ENCODE results near the gene ZC3H12A. TPM values are rescaled to one million over a fixed set of nuclear protein-coding genes. Genes with fewer than 3 reads are reported as not detected.

The ZC3H12A gene
- total RNA-seq, 3 donors from 2014 or later (not counting 1 experiment from before 2014, with no cell fraction given), result 219 to 366 (median 289) TPM

GRCh38 chr1:37495875-37496274, 21.5 kb downstream of the ZC3H12A start:
- H3K27me3 Mint-ChIP-seq (ENCODE audit: low read depth in 2 of 2), result no peaks in the 10 kb centered on the region
- ATAC-seq (no peak), DNase-seq (no peak)
- Histone ChIP-seq H3K27me3 (ENCODE audit: control insufficient read depth, insufficient read depth, low read length) (no peaks in the 10 kb centered on the region), H3K4me1 (ENCODE audit: control insufficient read depth, insufficient read depth, low read length) (no peaks in the 10 kb centered on the region), H3K9me3 (ENCODE audit: control insufficient read depth, insufficient read depth, low read length) (no peaks in the 10 kb centered on the region), H3K27ac (ENCODE audit: low read length) (no peak overlapping the region), H3K36me3 (ENCODE audit: control insufficient read depth, insufficient read depth, low read length) (peaks cover 50% of the 10 kb centered on the region), H3K4me3 (ENCODE audit: low read length) (no peak overlapping the region)
- H3K4me1 Mint-ChIP-seq, result peaks cover 0 to 3% of the 10 kb centered on the region in 2 donors
- TF ChIP-seq CTCF (IDR thresholded peaks at IDR 0.05), result no peak
- no peak overlapping the region for H3K4me3 Mint-ChIP-seq
- no peak overlapping the region for H3K27ac Mint-ChIP-seq
- 100% methylated on average over 1 of the region's 1 CpG for WGBS (ENCODE audit: insufficient coverage)
- H3K36me3 Mint-ChIP-seq, result peaks cover 21% of the 10 kb centered on the region
- H3K9me3 Mint-ChIP-seq, result no peaks in the 10 kb centered on the region
- intact Hi-C loops (cut with micrococcal nuclease), result no loop called here

GRCh38 chr1:37497832-37498231, 23.5 kb downstream of the ZC3H12A start:
- Histone ChIP-seq H3K4me3 (ENCODE audit: low read length) (no peak overlapping the region), H3K27me3 (ENCODE audit: control insufficient read depth, insufficient read depth, low read length) (no peaks in the 10 kb centered on the region), H3K4me1 (ENCODE audit: control insufficient read depth, insufficient read depth, low read length) (no peaks in the 10 kb centered on the region), H3K36me3 (ENCODE audit: control insufficient read depth, insufficient read depth, low read length) (peaks cover 54% of the 10 kb centered on the region), H3K27ac (ENCODE audit: low read length) (no peak overlapping the region), H3K9me3 (ENCODE audit: control insufficient read depth, insufficient read depth, low read length) (no peaks in the 10 kb centered on the region)
- WGBS (ENCODE audit: insufficient coverage), result 95% methylated on average over 2 of the region's 2 CpGs
- Mint-ChIP-seq H3K9me3 (no peaks in the 10 kb centered on the region), H3K4me3 (no peak overlapping the region), H3K4me1 (peaks cover 0 to 8% of the 10 kb centered on the region in 2 donors), H3K36me3 (peaks cover 31% of the 10 kb centered on the region), H3K27me3 (ENCODE audit: low read depth in 2 of 2) (no peaks in the 10 kb centered on the region), H3K27ac (no peak overlapping the region)
- no peak for TF ChIP-seq CTCF (IDR thresholded peaks at IDR 0.05)
- no peak for ATAC-seq
- intact Hi-C loops (cut with micrococcal nuclease), result no loop called here
- DNase-seq, result no peak

- intact Hi-C loops (cut with micrococcal nuclease), result no loop called here
- Histone ChIP-seq H3K36me3 (ENCODE audit: control insufficient read depth, insufficient read depth, low read length) (peaks cover 54% of the 10 kb centered on the region), H3K27ac (ENCODE audit: low read length) (no peak overlapping the region), H3K27me3 (ENCODE audit: control insufficient read depth, insufficient read depth, low read length) (no peaks in the 10 kb centered on the region), H3K4me3 (ENCODE audit: low read length) (no peak overlapping the region), H3K4me1 (ENCODE audit: control insufficient read depth, insufficient read depth, low read length) (no peaks in the 10 kb centered on the region), H3K9me3 (ENCODE audit: control insufficient read depth, insufficient read depth, low read length) (no peaks in the 10 kb centered on the region)
- ATAC-seq (no peak), DNase-seq (no peak)
- Mint-ChIP-seq H3K9me3 (no peaks in the 10 kb centered on the region), H3K36me3 (peaks cover 21% of the 10 kb centered on the region), H3K4me3 (no peak overlapping the region), H3K27ac (no peak overlapping the region), H3K4me1 (peaks cover 0 to 8% of the 10 kb centered on the region in 2 donors), H3K27me3 (ENCODE audit: low read depth in 2 of 2) (no peaks in the 10 kb centered on the region)
- TF ChIP-seq CTCF (IDR thresholded peaks at IDR 0.05), result no peak
- 100% methylated on average over 4 of the region's 4 CpGs for WGBS (ENCODE audit: insufficient coverage)
Measured at GRCh38 chr1:37498872-37499617, 24.7 kb downstream of the ZC3H12A start.

- H3K4me3 ChIP-seq (ENCODE audit: low read length), result no peak overlapping the region
- H3K9me3 ChIP-seq (ENCODE audit: control insufficient read depth, insufficient read depth, low read length), result no peaks in the 10 kb centered on the region
- no peak overlapping the region for H3K27ac Mint-ChIP-seq
- DNase-seq (no peak), ATAC-seq (no peak)
- peaks cover 0 to 12% of the 10 kb centered on the region in 2 donors for H3K4me1 Mint-ChIP-seq
- H3K27me3 Mint-ChIP-seq (ENCODE audit: low read depth in 2 of 2), result no peaks in the 10 kb centered on the region
- peaks cover 54% of the 10 kb centered on the region for H3K36me3 ChIP-seq (ENCODE audit: control insufficient read depth, insufficient read depth, low read length)
- WGBS (ENCODE audit: insufficient coverage), result 100% methylated on average over 5 of the region's 5 CpGs
- H3K4me1 ChIP-seq (ENCODE audit: control insufficient read depth, insufficient read depth, low read length), result no peaks in the 10 kb centered on the region
- no peak for TF ChIP-seq CTCF (IDR thresholded peaks at IDR 0.05)
- intact Hi-C loops (cut with micrococcal nuclease), result no loop called here
- no peak overlapping the region for H3K4me3 Mint-ChIP-seq
- H3K27me3 ChIP-seq (ENCODE audit: control insufficient read depth, insufficient read depth, low read length), result no peaks in the 10 kb centered on the region
- no peak overlapping the region for H3K27ac ChIP-seq (ENCODE audit: low read length)
- peaks cover 21% of the 10 kb centered on the region for H3K36me3 Mint-ChIP-seq
- H3K9me3 Mint-ChIP-seq, result no peaks in the 10 kb centered on the region
Measured at GRCh38 chr1:37501661-37502060, 27.3 kb downstream of the ZC3H12A start.

All from natural killer cell (primary cell).